Ectodermal cell (in vitro differentiated cells): ENCODE measurements around the gene HIPK2.

Experiments used
- H3K27ac ChIP-seq: 2 replicates; pipeline ENCODE4 v1.7.0; 2013; ENCODE audit warnings: mild to moderate bottlenecking, low read depth, low read length; ENCODE audit not compliant: insufficient read depth, poor library complexity, severe bottlenecking
- H3K27me3 ChIP-seq: 2 replicates; pipeline ENCODE4 v1.7.0; 2013; ENCODE audit warnings: mild to moderate bottlenecking, low read length; ENCODE audit not compliant: insufficient read depth, control insufficient read depth, poor library complexity, severe bottlenecking
- H3K36me3 ChIP-seq: one replicate; pipeline ENCODE4 v1.7.0; 2013; ENCODE audit warnings: low read length; ENCODE audit not compliant: control insufficient read depth, insufficient read depth
- H3K4me1 ChIP-seq: one replicate; pipeline ENCODE4 v1.7.0; 2013; ENCODE audit warnings: low read length; ENCODE audit not compliant: control insufficient read depth, insufficient read depth
- H3K4me3 ChIP-seq: 2 replicates; pipeline ENCODE4 v1.7.0; 2013; ENCODE audit warnings: low read depth, low read length, control low read depth; ENCODE audit not compliant: insufficient read depth
- H3K9me3 ChIP-seq: 2 replicates; pipeline ENCODE4 v1.7.0; 2013; ENCODE audit warnings: mild to moderate bottlenecking, low read length, moderate library complexity; ENCODE audit not compliant: control insufficient read depth
- WGBS, 2 experiments: methylation state at CpG; one replicate each; pipeline ENCODE4 v1.1.7; 2013; ENCODE audit warnings: missing lambda C conversion rate in 2 of 2; 5-methylcytosine and 5-hydroxymethylcytosine counted together

HIPK2 gene

DNA sequence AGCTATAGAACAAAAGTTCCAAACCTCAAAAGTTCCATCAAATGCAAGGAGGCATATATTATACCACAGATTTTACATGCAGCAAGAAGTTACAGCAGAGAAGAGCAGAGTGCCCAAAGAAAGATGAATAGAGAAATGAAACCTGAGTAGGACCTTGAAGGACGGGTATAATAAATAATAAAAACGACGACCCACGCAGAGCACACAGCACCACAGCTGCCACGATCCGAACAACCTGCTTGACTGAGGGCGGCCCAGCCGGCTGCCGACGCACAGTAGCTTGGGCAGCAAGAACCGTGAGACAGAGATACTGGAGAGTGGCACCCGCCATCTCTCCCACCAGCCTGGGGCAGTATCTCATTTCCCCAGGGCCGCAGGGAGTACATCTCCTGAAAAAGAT lies 79.0 kb downstream of the HIPK2 start:
- peaks cover 9% of the 10 kb centered on the region for H3K4me1 ChIP-seq
- H3K9me3 ChIP-seq, result no peaks in the 10 kb centered on the region
- WGBS, 2 experiments, result 91 to 93% methylated on average over 13 of the region's 13 CpGs
- H3K27ac ChIP-seq, result no peak overlapping the region
- no peaks in the 10 kb centered on the region for H3K36me3 ChIP-seq
- H3K4me3 ChIP-seq, result no peak overlapping the region
- no peaks in the 10 kb centered on the region for H3K27me3 ChIP-seq

DNA sequence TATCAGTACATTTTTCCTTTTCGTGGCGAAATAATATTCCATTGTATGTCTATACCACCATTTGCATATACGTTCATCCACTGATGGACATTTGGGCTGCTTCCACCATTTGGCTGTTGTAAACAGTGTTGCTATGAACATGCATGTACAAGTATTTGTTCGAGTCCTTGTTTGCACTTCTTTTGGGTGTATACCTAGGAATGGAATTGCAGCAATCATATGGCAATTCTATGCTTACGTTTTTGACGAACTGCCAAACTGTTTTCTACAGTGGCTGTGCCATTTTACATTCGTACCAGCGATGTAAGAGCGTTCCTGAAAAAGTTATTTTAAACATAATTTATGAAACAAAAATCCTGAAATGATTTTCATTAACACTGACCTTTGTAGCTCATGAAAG lies 79.5 kb downstream of the HIPK2 start:
- Histone ChIP-seq H3K27ac (no peak overlapping the region), H3K4me1 (peaks cover 9% of the 10 kb centered on the region), H3K4me3 (no peak overlapping the region), H3K27me3 (no peaks in the 10 kb centered on the region), H3K36me3 (no peaks in the 10 kb centered on the region), H3K9me3 (no peaks in the 10 kb centered on the region)
- WGBS, 2 experiments, result 93 to 97% methylated on average over 9 of the region's 9 CpGs

DNA sequence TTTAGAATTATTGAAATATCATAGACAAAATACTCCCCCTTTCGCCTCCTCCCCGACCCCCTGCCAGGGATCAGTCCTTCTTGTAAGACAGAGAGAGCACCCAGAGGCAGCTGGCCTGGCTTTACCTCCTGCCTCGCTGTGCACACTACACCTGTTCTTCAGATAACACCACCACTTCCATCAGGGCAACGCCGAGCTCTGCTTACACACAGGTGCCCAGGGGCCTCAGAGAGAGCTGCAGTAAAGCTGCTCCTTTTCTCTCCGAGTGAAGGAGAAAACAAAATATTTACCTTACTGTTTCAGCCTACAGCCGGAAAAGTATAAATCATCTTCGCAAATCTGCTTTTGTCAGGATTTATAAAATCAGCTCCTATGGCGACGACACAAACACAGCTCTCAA lies 80.7 kb downstream of the HIPK2 start:
- WGBS, 2 experiments, result 92 to 96% methylated on average over 10 of the region's 10 CpGs
- no peak overlapping the region for H3K27ac ChIP-seq
- no peaks in the 10 kb centered on the region for H3K36me3 ChIP-seq
- no peaks in the 10 kb centered on the region for H3K27me3 ChIP-seq
- peaks cover 2% of the 10 kb centered on the region for H3K4me1 ChIP-seq
- no peaks in the 10 kb centered on the region for H3K9me3 ChIP-seq
- no peak overlapping the region for H3K4me3 ChIP-seq

DNA sequence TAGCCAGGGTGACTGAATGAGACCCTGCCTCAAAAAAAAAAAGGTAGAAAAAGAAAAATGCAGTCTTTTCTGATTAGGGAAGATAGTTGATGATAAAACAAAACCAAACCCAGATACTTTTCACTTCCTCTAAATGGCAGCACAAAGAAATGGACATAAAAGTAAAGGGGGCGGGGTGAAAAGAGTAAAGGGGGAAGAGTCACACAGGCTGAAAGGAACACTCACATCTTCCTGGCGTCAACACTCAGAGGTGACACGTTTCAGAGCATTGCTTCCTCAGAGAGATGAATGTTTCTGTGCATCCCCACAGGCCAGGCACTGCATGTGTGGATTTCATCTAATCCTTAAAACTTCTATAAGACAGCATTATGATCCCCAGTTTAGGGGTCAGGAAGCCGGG lies 81.2 kb downstream of the HIPK2 start:
- H3K27ac ChIP-seq, result no peak overlapping the region
- H3K36me3 ChIP-seq, result no peaks in the 10 kb centered on the region
- H3K4me1 ChIP-seq, result no peaks in the 10 kb centered on the region
- H3K27me3 ChIP-seq, result no peaks in the 10 kb centered on the region
- no peaks in the 10 kb centered on the region for H3K9me3 ChIP-seq
- H3K4me3 ChIP-seq, result no peak overlapping the region
- WGBS, 2 experiments, result 79 to 80% methylated on average over 4 of the region's 4 CpGs

DNA sequence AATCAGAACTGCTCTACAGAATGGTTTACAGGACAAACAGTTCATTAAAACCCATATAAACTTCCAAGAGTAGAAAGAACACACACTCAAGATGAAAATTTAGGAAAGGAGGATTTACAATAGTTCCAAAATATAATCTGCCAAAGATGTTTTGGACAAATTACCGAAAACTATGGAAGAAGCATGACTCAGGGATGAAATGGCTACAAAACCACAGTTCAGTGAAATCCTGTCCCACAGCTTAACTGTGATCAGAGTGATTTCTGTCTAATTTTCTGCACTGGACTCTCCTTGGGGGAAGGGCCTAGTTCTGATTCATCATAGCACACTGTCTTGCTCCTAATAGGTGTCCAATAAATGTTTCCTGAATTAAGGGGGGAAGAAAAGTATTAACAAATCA lies 82.2 kb downstream of the HIPK2 start:
- H3K4me3 ChIP-seq, result no peak overlapping the region
- no peak overlapping the region for H3K27ac ChIP-seq
- no peaks in the 10 kb centered on the region for H3K9me3 ChIP-seq
- no peaks in the 10 kb centered on the region for H3K4me1 ChIP-seq
- WGBS, 2 experiments, result 93 to 97% methylated on average over 1 of the region's 1 CpG
- no peaks in the 10 kb centered on the region for H3K36me3 ChIP-seq
- no peaks in the 10 kb centered on the region for H3K27me3 ChIP-seq

DNA sequence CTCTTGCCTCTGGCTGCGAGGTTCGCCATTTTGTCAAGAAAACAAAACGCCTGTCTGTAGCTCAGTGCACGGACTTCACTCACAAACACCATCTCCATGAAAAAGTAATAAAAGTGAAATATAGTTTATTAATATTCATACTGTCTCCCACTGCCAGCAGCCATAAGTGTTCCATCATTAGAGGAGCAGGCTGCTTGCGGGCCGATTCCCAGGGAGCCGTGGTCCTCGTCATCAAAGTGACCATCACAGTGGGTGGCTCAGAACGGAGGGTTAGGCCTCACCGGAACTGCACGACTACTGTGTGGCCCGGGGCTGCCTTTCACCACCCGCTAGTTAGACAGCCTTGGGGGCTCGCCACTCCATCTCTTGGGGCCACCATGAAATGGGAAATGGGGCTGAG lies 82.7 kb downstream of the HIPK2 start:
- 87 to 88% methylated on average over 13 of the region's 14 CpGs for WGBS, 2 experiments
- Histone ChIP-seq H3K4me3 (no peak overlapping the region), H3K27me3 (no peaks in the 10 kb centered on the region), H3K36me3 (no peaks in the 10 kb centered on the region), H3K27ac (no peak overlapping the region), H3K4me1 (no peaks in the 10 kb centered on the region), H3K9me3 (no peaks in the 10 kb centered on the region)

DNA sequence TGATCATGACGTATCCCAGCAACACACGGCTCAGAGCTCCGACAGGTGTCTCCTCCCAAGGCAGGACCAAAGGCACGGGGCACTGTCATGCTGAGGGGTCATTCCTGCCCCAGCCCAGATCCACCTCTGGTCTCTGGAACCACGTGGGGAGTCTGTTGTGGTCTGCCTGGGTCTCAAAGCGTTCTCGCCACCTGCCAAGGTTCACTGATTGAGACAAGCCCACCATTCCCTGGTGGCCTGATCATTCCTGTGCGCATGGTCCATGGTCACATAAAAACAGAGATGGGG lies 83.5 kb downstream of the HIPK2 start:
- no peaks in the 10 kb centered on the region for H3K36me3 ChIP-seq
- no peak overlapping the region for H3K4me3 ChIP-seq
- no peaks in the 10 kb centered on the region for H3K9me3 ChIP-seq
- WGBS, 2 experiments, result 94% methylated on average over 8 of the region's 8 CpGs
- H3K4me1 ChIP-seq, result no peaks in the 10 kb centered on the region
- no peak overlapping the region for H3K27ac ChIP-seq
- H3K27me3 ChIP-seq, result no peaks in the 10 kb centered on the region

DNA sequence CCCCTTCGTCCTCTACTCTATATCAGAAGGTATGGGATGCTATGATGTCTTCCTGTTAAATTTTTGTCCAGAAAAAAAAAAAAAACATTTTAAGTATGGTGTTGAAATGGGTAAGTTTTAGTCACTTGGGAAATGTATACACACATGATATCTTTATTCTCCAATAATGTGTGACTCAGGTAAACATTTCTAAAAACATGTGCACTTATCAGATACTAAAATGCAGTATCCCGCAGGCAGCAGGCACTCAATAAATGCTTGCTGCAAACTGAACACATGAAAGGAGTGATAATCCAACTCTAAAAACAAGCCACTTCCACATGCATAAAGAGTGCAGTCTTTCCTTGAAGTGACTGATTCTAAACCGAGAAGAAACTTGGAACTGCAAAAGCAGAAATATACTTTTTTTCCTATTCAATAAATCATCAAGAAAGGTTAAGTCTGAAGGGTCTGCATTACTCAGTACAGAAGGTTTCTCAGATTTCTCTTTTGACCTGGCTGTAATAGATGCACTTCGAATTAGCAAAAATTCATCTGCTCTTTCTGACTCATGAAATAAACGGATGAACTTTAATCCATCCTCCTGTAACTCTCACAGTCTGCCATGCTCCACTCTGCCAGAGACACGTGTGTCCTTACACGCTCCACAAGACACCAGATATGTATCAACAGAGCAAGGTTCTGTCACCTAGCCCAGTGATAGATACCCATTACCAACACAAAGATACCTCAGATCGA lies 84.0 kb downstream of the HIPK2 start:
- no peaks in the 10 kb centered on the region for H3K27me3 ChIP-seq

DNA sequence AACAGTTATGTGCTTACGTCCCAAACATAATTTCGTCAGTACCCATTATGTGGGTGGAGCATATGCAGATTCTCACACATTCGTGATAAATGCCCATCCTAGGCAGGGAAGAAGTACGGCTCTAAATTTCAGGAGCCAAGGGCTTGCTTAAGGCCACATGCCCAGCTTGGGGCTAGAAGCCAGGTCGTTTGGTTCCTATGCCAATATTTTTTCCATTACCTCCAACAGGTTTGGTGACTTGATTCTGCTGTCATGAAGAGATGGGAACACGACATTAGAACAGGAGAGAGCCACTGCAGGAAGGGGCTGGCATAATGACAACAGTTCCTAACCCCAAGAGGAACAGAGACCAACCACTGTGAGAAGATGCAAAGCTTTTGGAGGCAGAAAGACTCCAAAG lies 85.1 kb downstream of the HIPK2 start:
- Histone ChIP-seq H3K27ac (no peak overlapping the region), H3K4me3 (no peak overlapping the region), H3K36me3 (no peaks in the 10 kb centered on the region), H3K4me1 (no peaks in the 10 kb centered on the region), H3K9me3 (no peaks in the 10 kb centered on the region), H3K27me3 (no peaks in the 10 kb centered on the region)
- WGBS, 2 experiments, result 60 to 62% methylated on average over 6 of the region's 6 CpGs

More for the DNA sequence above, 84.0 kb downstream of the HIPK2 start:
- H3K9me3 ChIP-seq, result no peaks in the 10 kb centered on the region
- WGBS, 2 experiments, result 95 to 97% methylated on average over 7 to 8 of the region's 8 CpGs
- no peaks in the 10 kb centered on the region for H3K36me3 ChIP-seq
- no peaks in the 10 kb centered on the region for H3K4me1 ChIP-seq
- no peak overlapping the region for H3K27ac ChIP-seq
- no peak overlapping the region for H3K4me3 ChIP-seq

DNA sequence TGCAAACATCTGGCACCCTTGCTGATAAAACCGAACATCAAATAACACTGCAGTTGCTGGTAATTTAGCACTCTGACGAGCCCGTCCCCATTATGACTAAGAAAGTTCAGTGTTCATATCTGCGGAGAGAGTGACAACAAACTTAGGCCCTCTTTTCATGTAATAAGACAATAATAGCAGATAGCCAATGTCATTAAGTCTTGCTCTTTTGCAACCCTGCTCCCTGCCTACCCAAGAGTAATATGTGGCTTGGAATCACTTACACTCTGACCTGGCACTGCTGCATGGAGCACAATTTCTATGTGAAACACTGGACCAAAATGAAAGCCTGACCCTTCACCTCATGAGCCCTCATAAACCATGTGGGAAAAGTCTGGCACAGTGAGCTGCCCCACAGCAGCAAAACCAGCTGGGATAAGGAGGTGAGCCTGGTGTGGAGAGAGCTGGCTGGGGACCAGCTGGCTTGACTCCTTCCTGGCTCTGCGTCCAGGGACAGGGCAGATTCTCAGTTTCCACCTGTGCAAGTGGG lies 86.5 kb downstream of the HIPK2 start:
- Histone ChIP-seq H3K27me3 (no peaks in the 10 kb centered on the region), H3K27ac (no peak overlapping the region), H3K4me3 (no peak overlapping the region), H3K9me3 (no peaks in the 10 kb centered on the region), H3K36me3 (no peaks in the 10 kb centered on the region), H3K4me1 (no peaks in the 10 kb centered on the region)
- WGBS, 2 experiments, result 92 to 94% methylated on average over 5 of the region's 5 CpGs
